ENCODE measurements around the gene SPEG. TPM values are rescaled to one million over a fixed set of nuclear protein-coding genes. Genes with fewer than 3 reads are reported as not detected.

Gene SPEG
- total RNA-seq, 1 experiment from 2014 or later, result 56.6 TPM

- CTCF ChIA-PET, result interaction anchor here (1.0 kb wide), 1 partner anchor 10 kb away, joined by 3 read pairs; a partner anchor contains a TSS
- TF ChIP-seq ZBTB33 (IDR thresholded peaks at IDR 0.05; ENCODE audit: extremely low read depth, insufficient replicate concordance, low read length) (no peak), SIN3A (IDR thresholded peaks at IDR 0.05; ENCODE audit: low read depth) (no peak), YY1 (IDR thresholded peaks at IDR 0.05; ENCODE audit: extremely low read depth, insufficient replicate concordance, low read depth, low read length) (no peak), EZH2phosphoT487 (IDR thresholded peaks at IDR 0.05; ENCODE audit: borderline replicate concordance) (no peak), ZFX (IDR thresholded peaks at IDR 0.05) (no peak), POLR2AphosphoS5 (IDR thresholded peaks at IDR 0.05; ENCODE audit: low read depth, low read length) (no peak), SP1 (IDR thresholded peaks at IDR 0.05; ENCODE audit: low read depth) (no peak), TCF7L2 (IDR thresholded peaks at IDR 0.05; ENCODE audit: borderline replicate concordance, extremely low read depth, insufficient read depth, insufficient read length) (no peak), SRF (IDR thresholded peaks at IDR 0.05; ENCODE audit: low read depth) (no peak), RAD21 (IDR thresholded peaks at IDR 0.05; ENCODE audit: low read depth) (no peak), CBX3 (IDR thresholded peaks at IDR 0.05; ENCODE audit: low read depth) (no peak)
- TF ChIP-seq, protein P1, sequence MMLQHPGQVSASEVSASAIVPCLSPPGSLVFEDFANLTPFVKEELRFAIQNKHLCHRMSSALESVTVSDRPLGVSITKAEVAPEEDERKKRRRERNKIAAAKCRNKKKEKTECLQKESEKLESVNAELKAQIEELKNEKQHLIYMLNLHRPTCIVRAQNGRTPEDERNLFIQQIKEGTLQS (IDR thresholded peaks at IDR 0.05), result no peak
- TF ChIP-seq, protein P2, sequence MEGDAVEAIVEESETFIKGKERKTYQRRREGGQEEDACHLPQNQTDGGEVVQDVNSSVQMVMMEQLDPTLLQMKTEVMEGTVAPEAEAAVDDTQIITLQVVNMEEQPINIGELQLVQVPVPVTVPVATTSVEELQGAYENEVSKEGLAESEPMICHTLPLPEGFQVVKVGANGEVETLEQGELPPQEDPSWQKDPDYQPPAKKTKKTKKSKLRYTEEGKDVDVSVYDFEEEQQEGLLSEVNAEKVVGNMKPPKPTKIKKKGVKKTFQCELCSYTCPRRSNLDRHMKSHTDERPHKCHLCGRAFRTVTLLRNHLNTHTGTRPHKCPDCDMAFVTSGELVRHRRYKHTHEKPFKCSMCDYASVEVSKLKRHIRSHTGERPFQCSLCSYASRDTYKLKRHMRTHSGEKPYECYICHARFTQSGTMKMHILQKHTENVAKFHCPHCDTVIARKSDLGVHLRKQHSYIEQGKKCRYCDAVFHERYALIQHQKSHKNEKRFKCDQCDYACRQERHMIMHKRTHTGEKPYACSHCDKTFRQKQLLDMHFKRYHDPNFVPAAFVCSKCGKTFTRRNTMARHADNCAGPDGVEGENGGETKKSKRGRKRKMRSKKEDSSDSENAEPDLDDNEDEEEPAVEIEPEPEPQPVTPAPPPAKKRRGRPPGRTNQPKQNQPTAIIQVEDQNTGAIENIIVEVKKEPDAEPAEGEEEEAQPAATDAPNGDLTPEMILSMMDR (IDR thresholded peaks at IDR 0.05 in 2 of 3, conservative IDR thresholded peaks at IDR 0.05 in 1 of 3; ENCODE audit: borderline replicate concordance in 1 of 3, insufficient read depth in 1 of 3, low read depth in 2 of 3, low read length in 2 of 3), result no peak
- TF ChIP-seq, protein P3, sequence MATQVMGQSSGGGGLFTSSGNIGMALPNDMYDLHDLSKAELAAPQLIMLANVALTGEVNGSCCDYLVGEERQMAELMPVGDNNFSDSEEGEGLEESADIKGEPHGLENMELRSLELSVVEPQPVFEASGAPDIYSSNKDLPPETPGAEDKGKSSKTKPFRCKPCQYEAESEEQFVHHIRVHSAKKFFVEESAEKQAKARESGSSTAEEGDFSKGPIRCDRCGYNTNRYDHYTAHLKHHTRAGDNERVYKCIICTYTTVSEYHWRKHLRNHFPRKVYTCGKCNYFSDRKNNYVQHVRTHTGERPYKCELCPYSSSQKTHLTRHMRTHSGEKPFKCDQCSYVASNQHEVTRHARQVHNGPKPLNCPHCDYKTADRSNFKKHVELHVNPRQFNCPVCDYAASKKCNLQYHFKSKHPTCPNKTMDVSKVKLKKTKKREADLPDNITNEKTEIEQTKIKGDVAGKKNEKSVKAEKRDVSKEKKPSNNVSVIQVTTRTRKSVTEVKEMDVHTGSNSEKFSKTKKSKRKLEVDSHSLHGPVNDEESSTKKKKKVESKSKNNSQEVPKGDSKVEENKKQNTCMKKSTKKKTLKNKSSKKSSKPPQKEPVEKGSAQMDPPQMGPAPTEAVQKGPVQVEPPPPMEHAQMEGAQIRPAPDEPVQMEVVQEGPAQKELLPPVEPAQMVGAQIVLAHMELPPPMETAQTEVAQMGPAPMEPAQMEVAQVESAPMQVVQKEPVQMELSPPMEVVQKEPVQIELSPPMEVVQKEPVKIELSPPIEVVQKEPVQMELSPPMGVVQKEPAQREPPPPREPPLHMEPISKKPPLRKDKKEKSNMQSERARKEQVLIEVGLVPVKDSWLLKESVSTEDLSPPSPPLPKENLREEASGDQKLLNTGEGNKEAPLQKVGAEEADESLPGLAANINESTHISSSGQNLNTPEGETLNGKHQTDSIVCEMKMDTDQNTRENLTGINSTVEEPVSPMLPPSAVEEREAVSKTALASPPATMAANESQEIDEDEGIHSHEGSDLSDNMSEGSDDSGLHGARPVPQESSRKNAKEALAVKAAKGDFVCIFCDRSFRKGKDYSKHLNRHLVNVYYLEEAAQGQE (IDR thresholded peaks at IDR 0.05; ENCODE audit: low read depth), result no peak
- TF ChIP-seq, protein P4, sequence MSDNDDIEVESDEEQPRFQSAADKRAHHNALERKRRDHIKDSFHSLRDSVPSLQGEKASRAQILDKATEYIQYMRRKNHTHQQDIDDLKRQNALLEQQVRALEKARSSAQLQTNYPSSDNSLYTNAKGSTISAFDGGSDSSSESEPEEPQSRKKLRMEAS (IDR thresholded peaks at IDR 0.05), result no peak
Measured at GRCh38 chr2:219505585-219505984, 70.9 kb downstream of the SPEG start.

More at GRCh38 chr2:219505585-219505984, 70.9 kb downstream of the SPEG start:
- no peak for ATAC-seq
- ChIA-PET RAD21 (ENCODE audit: low non-redundant PET in 1 of 2, low total read pairs in 2 of 2, uncharacterized antibody in 2 of 2, unreplicated experiment in 2 of 2) (no interaction called here), POLR2A (no interaction called here)
- H3K9me3 ChIP-seq (ENCODE audit: control insufficient read depth in 1 of 2, insufficient read depth in 1 of 2, low read depth in 1 of 2, low read length in 2 of 2), result no peaks in the 10 kb centered on the region
- no peak for DNase-seq (ENCODE audit: low read depth, low spot score)
- no peak overlapping the region for H3K4me2 ChIP-seq (ENCODE audit: low read length)
- no peak overlapping the region for H3K4me3 ChIP-seq (replicated peaks in 1 of 2; ENCODE audit: low read depth in 1 of 2, low read length in 2 of 2)
- H3K9me2 ChIP-seq (ENCODE audit: insufficient read depth), result no peaks in the 10 kb centered on the region
- H3K79me2 ChIP-seq (ENCODE audit: insufficient read depth, low read length), result no peaks in the 10 kb centered on the region
- no TSS peak for BruUV-seq (replicated peaks)
- no peak overlapping the region for H3K27ac ChIP-seq (ENCODE audit: low read depth, low read length)
- H4K20me1 ChIP-seq (ENCODE audit: insufficient read depth), result no peaks in the 10 kb centered on the region
- no peak overlapping the region for H2AFZ ChIP-seq (ENCODE audit: low read depth, low read length, poor library complexity, severe bottlenecking)
- peaks cover 0 to 34% of the 10 kb centered on the region in 2 experiments; a peak in 2 of 4 replicates for H3K4me1 ChIP-seq (ENCODE audit: control insufficient read depth in 1 of 2, insufficient read depth in 2 of 2, low read length in 2 of 2)
- no peaks in the 10 kb centered on the region for H3K27me3 ChIP-seq (ENCODE audit: insufficient read depth, low read length)
- peaks cover 6% of the 10 kb centered on the region in 2 experiments; a peak in 1 of 4 replicates for H3K36me3 ChIP-seq (ENCODE audit: control insufficient read depth in 1 of 2, insufficient read depth in 2 of 2, low read length in 2 of 2)
- H3K9ac ChIP-seq (ENCODE audit: low read length), result no peak overlapping the region
- intact Hi-C loops (cut with micrococcal nuclease), result no loop called here
